CD4-positive, alpha-beta memory T cell (primary cell): Measurements from ENCODE around the gene NUP210L. TPM values are rescaled to one million over a fixed set of nuclear protein-coding genes. Genes with fewer than 3 reads are reported as not detected.
A peak's percentile ranks its signal among the peaks of the same experiment; 100 is the strongest.
"Not testable (repeated sequence)": the region's sequence is repeated elsewhere in the genome, so short reads cannot be mapped to it uniquely, and the experiment has no call there.

Experiments used
- CTCF ChIA-PET: fragments of 350-600 bp; sonication (Branson Sonifier 250); formaldehyde crosslinking; loops from one replicate; lab custom pipeline; 2021; ENCODE audit warnings: inconsistent platforms; ENCODE audit not compliant: partially characterized antibody; lab: Charles Lee
- POLR2A ChIA-PET: fragments of 350-600 bp; sonication (Branson Sonifier 250); formaldehyde crosslinking; loops from one replicate; lab custom pipeline; 2021; ENCODE audit not compliant: partially characterized antibody; lab: Charles Lee
- DNase-seq, 5 donors: peaks; one replicate each; pipeline versions ENCODE4 v3.0.0 to v3.0.0-alpha.2; 2020 to 2022; ENCODE audit warnings: mixed read lengths in 1 of 5
- H3K27ac ChIP-seq: one replicate; pipeline ENCODE4 v1.7.0; 2013; ENCODE audit warnings: low read depth, low read length
- H3K27me3 ChIP-seq: 2 replicates; pipeline ENCODE4 v1.7.0; 2013; ENCODE audit warnings: mild to moderate bottlenecking, low read length, moderate library complexity; ENCODE audit not compliant: insufficient read depth
- H3K36me3 ChIP-seq: 2 replicates; pipeline ENCODE4 v1.7.0; 2013; ENCODE audit warnings: mild to moderate bottlenecking, low read length, moderate library complexity; ENCODE audit not compliant: insufficient read depth
- H3K4me1 ChIP-seq: 2 replicates; pipeline ENCODE4 v1.7.0; 2013; ENCODE audit warnings: mild to moderate bottlenecking, low read length, moderate library complexity; ENCODE audit not compliant: insufficient read depth
- H3K4me3 ChIP-seq, 2 donors: one replicate each; pipeline ENCODE4 v1.7.0; 2013; ENCODE audit warnings: low read length in 2 of 2, mild to moderate bottlenecking in 1 of 2
- H3K9me3 ChIP-seq, 2 donors: one replicate each; pipeline ENCODE4 v1.7.0; 2013; ENCODE audit warnings: low read length in 2 of 2, control low read depth in 1 of 2; ENCODE audit not compliant: control insufficient read depth in 1 of 2
- H3K27ac Mint-ChIP-seq, 7 donors: one replicate each; pipeline ENCODE4 v1.8.0; 2020 to 2021; ENCODE audit warnings: mixed read lengths in 7 of 7, mild to moderate bottlenecking in 6 of 7, inconsistent platforms in 3 of 7, moderate library complexity in 3 of 7
- H3K27me3 Mint-ChIP-seq, 2 donors: one replicate each; pipeline ENCODE4 v1.8.0; 2020 to 2021; ENCODE audit warnings: mixed read lengths in 2 of 2
- H3K36me3 Mint-ChIP-seq, 2 donors: one replicate each; pipeline ENCODE4 v1.8.0; 2020 to 2021; ENCODE audit warnings: mixed read lengths in 2 of 2, inconsistent platforms in 1 of 2, mild to moderate bottlenecking in 1 of 2
- H3K4me1 Mint-ChIP-seq, 4 donors: one replicate each; pipeline ENCODE4 v1.8.0; 2020 to 2021; ENCODE audit warnings: mixed read lengths in 4 of 4, mild to moderate bottlenecking in 1 of 4
- H3K4me3 Mint-ChIP-seq, 8 donors: one replicate each; pipeline ENCODE4 v1.8.0; 2020 to 2021; ENCODE audit warnings: mixed read lengths in 8 of 8, mild to moderate bottlenecking in 7 of 8, moderate library complexity in 6 of 8, inconsistent platforms in 3 of 8
- H3K9me3 Mint-ChIP-seq, 8 donors: one replicate each; pipeline ENCODE4 v1.8.0; 2020 to 2021; ENCODE audit warnings: mixed read lengths in 8 of 8, mild to moderate bottlenecking in 5 of 8, inconsistent platforms in 3 of 8, moderate library complexity in 1 of 8
- intact Hi-C: fragments of 100-400 bp; cut with micrococcal nuclease; formaldehyde crosslinking; loops from one replicate; pipeline ENCODE4 v1.15.1; 2023
- polyA plus RNA-seq, 2 donors: library from polyadenylated mRNA; unstranded; fragments of 300-500 nt; fragmentation: Illumina TruSeq; gene quantifications; one replicate each; pipeline ENCODE4 v1.2.3, GENCODE V29; 2021
- total RNA-seq, 2 experiments: library from RNA; stranded (reverse); gene quantifications; one replicate each; pipeline ENCODE4 v1.2.3, GENCODE V29; 2021

Gene NUP210L
- total and polyA plus RNA-seq, 4 experiments from 2014 or later = 0.14 to 0.23 (median 0.19) TPM; not detected in 1

DNA sequence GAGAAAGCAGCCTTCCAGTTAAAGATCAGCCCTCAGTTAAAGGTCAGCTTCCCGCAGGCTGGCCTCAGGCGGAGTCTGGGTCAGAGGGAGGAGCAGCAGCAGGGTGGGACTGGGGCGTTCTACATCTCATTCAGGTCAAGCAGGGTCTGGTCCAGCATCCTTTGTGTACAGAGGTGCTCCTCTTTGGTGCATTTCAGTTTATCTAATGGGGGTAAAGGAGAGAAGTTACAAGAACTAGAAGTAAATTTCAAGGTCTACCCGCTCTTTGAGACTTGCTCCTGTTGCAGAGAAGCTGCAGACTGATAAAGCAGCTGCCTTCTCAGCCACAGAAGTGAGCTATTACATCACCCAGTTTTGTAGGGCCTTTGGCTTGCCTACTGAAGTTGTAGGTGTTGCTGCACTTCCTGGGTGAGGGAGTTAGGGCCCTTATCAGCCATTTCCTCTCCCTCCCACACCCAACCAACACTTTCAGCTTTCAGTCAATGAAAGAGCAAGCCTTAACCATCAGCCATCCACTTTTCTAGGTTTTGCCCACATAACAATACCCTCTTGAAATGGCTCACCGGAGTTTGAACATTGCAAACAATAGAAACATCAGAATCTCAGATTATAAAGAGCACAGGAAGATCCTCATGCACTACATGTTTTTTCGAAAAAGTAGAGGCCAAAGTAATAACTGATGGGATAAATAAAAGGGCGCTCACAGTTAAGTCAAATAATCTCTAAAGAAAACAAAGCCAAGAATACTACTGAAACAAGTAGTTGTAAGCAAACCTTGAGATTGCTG is 2.8 kb upstream of the NUP210L start:
- no peaks in the 10 kb centered on the region for H3K27me3 ChIP-seq
- Mint-ChIP-seq H3K27ac (peak overlapping the region; percentile 89 to 96 (median 95)), H3K36me3 (peaks cover 65 to 81% of the 10 kb centered on the region in 2 donors), H3K4me1 (peaks cover 49 to 71% (median 61%) of the 10 kb centered on the region in 4 donors), H3K27me3 (no peaks in the 10 kb centered on the region), H3K9me3 (peaks cover 0 to 9% (median 1%) of the 10 kb centered on the region in 8 donors), H3K4me3 (peak overlapping the region; percentile 50 to 88 (median 80))
- ChIA-PET POLR2A (interaction anchor here (0.5 to 6.0 kb wide), 23 partner anchors 8 to 1151 kb away, joined by 3 to 71 read pairs (median 3); partner anchors contain the start of genes FDPS, GATAD2B, IL6R and RPS27), CTCF (interaction anchor here (1.0 to 1.7 kb wide), 8 partner anchors 11 to 41 kb away, joined by 3 to 6 read pairs (median 4); no protein-coding TSS in a partner anchor)
- peaks cover 52% of the 10 kb centered on the region for H3K36me3 ChIP-seq
- peaks cover 66% of the 10 kb centered on the region for H3K4me1 ChIP-seq
- H3K9me3 ChIP-seq = no peaks in the 10 kb centered on the region
- H3K4me3 ChIP-seq = peak overlapping the region in 1 of 2 donors; percentile 6
- intact Hi-C loops = loop anchor here (1.0 kb wide), 1 partner anchor 25 kb away; no protein-coding TSS in a partner anchor
- peak; percentile 80 to 91 (median 85) for DNase-seq
- peak overlapping the region; percentile 47 for H3K27ac ChIP-seq

DNA sequence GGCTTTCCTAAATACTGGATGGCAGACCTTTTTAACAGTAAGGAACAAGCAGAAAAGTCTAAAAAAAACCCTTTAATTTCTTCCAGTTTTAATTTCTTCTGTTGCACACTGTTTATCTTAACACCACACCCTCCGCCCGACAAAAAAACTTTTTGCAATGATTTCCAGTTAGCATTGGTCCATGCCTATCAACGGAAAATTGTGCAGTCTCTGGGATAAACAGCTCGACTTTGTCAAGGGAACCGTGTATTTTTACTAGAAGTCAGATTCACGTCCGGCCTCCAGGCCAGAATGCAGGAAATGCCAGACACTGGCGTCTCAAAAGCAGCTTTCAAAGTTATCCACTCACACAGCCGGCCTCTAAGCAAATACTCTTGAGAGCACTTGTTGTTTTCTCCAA is 378 bp upstream of the NUP210L start:
- H3K27me3 ChIP-seq = no peaks in the 10 kb centered on the region
- ChIA-PET POLR2A (interaction anchor here (0.5 to 4.4 kb wide), 2 partner anchors 153 to 164 kb away, joined by 4 to 33 read pairs; partner anchors contain the start of gene RPS27), CTCF (interaction anchor here (1.5 kb wide), 1 partner anchor 22 kb away, joined by 5 read pairs; no protein-coding TSS in a partner anchor)
- H3K9me3 ChIP-seq = no peaks in the 10 kb centered on the region
- DNase-seq = no peak
- Mint-ChIP-seq H3K4me3 (peak overlapping the region in 2 of 8 donors; percentile 22 to 25), H3K4me1 (peaks cover 45 to 66% (median 58%) of the 10 kb centered on the region in 4 donors), H3K27ac (peak overlapping the region; percentile 79 to 92 (median 89)), H3K9me3 (peaks cover 0 to 9% (median 1%) of the 10 kb centered on the region in 8 donors), H3K36me3 (peaks cover 47 to 59% of the 10 kb centered on the region in 2 donors), H3K27me3 (no peaks in the 10 kb centered on the region)
- intact Hi-C loops = no loop called here
- peak overlapping the region; percentile 18 for H3K27ac ChIP-seq
- H3K36me3 ChIP-seq = peaks cover 29% of the 10 kb centered on the region
- H3K4me1 ChIP-seq = peaks cover 61% of the 10 kb centered on the region
- no peak overlapping the region for H3K4me3 ChIP-seq

DNA sequence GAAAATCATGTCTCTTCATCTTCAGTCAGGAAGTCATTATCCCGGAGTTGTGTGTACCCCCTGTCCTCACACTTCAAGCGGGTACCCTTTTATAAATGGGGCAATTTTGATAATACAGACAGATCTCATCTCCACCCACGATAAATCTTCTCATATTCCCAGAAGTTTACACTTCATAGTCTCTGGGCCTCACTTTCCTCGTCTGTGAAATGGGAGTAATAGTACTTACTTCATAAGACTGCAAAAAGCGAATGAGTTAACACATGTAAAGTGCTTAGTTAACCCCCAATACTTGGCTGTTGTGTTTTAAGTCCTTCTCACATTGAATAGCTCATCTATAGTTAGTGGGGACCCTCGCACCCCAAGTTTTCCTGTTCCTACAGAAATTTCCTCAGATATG is 820 bp downstream of the NUP210L start:
- Mint-ChIP-seq H3K4me3 (no peak overlapping the region), H3K4me1 (peaks cover 37 to 55% (median 48%) of the 10 kb centered on the region in 4 donors), H3K27ac (peak overlapping the region; percentile 85 to 94 (median 90)), H3K9me3 (peaks cover 0 to 3% (median 0%) of the 10 kb centered on the region in 8 donors), H3K36me3 (peaks cover 35 to 48% of the 10 kb centered on the region in 2 donors), H3K27me3 (no peaks in the 10 kb centered on the region)
- Histone ChIP-seq H3K27ac (peak overlapping the region; percentile 13), H3K4me3 (no peak overlapping the region), H3K9me3 (no peaks in the 10 kb centered on the region), H3K4me1 (peaks cover 49% of the 10 kb centered on the region), H3K27me3 (no peaks in the 10 kb centered on the region), H3K36me3 (peaks cover 19% of the 10 kb centered on the region)
- no peak for DNase-seq
- ChIA-PET POLR2A (no interaction called here), CTCF (no interaction called here)
- intact Hi-C loops = no loop called here

DNA sequence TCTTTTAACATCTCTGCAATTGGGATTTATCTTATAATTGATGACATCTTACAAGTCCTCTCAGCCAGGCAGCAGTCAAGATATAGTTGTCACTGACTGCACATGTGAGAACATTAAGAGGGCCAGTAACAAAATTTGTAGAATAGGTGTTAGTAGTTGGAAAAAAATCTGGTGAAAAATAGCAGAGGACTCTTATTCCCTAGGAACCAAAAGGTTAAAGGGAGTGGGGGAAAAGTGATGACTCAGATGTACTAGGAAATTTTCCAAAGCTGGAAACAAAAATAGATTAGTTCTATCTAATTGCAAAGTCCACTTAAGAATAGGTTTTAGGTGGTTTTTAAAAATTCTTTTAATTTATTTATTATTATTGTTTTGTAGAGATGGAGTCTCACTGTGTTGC is 3.6 kb downstream of the NUP210L start:
- CTCF ChIA-PET = no interaction called here
- POLR2A ChIA-PET = no interaction called here
- no peak overlapping the region for H3K27ac ChIP-seq
- intact Hi-C loops = no loop called here
- Mint-ChIP-seq H3K9me3 (no peaks in the 10 kb centered on the region), H3K27ac (peak overlapping the region in 3 of 7 donors; percentile 42 to 68 (median 47)), H3K4me1 (peaks cover 16 to 31% (median 26%) of the 10 kb centered on the region in 4 donors), H3K4me3 (no peak overlapping the region), H3K27me3 (no peaks in the 10 kb centered on the region), H3K36me3 (peaks cover 17 to 24% of the 10 kb centered on the region in 2 donors)
- H3K4me3 ChIP-seq = no peak overlapping the region
- H3K9me3 ChIP-seq = no peaks in the 10 kb centered on the region
- peaks cover 12% of the 10 kb centered on the region for H3K36me3 ChIP-seq
- no peak for DNase-seq
- H3K27me3 ChIP-seq = no peaks in the 10 kb centered on the region
- H3K4me1 ChIP-seq = peaks cover 23% of the 10 kb centered on the region

DNA sequence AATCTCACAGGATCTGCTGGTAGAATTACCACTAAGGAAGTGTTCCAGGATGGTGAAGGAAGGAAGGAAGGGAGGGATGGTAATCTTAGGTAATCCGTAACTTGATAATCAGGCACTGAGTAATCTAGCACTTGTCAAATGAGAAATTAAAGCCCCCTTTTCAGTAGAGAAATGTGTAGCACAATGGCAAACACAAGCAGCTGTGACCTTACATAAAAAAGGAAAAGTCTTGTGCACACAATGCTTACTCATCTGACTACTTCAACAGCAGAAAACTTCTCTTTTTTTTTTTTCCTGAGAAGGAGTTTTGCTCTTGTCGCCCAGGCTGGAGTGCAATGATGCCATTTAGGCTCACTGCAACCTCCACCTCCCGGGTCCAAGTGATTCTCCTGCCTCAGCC is 6.1 kb downstream of the NUP210L start:
- peak overlapping the region in 3 of 7 donors; percentile 70 to 76 (median 73) for H3K27ac Mint-ChIP-seq
- no peaks in the 10 kb centered on the region for H3K27me3 Mint-ChIP-seq
- H3K4me3 Mint-ChIP-seq = no peak overlapping the region
- Histone ChIP-seq H3K4me3 (no peak overlapping the region), H3K27me3 (no peaks in the 10 kb centered on the region), H3K27ac (no peak overlapping the region), H3K36me3 (no peaks in the 10 kb centered on the region), H3K9me3 (no peaks in the 10 kb centered on the region), H3K4me1 (no peaks in the 10 kb centered on the region)
- POLR2A ChIA-PET = interaction anchor here (1.0 kb wide), 1 partner anchor 9 kb away, joined by 3 read pairs; no protein-coding TSS in a partner anchor
- H3K9me3 Mint-ChIP-seq = no peaks in the 10 kb centered on the region
- peaks cover 2% of the 10 kb centered on the region in 2 donors for H3K36me3 Mint-ChIP-seq
- peaks cover 8 to 10% (median 9%) of the 10 kb centered on the region in 4 donors for H3K4me1 Mint-ChIP-seq
- CTCF ChIA-PET = no interaction called here
- intact Hi-C loops = loop anchor here (5.0 kb wide), 1 partner anchor 33 kb away; no protein-coding TSS in a partner anchor
- DNase-seq = no peak

DNA sequence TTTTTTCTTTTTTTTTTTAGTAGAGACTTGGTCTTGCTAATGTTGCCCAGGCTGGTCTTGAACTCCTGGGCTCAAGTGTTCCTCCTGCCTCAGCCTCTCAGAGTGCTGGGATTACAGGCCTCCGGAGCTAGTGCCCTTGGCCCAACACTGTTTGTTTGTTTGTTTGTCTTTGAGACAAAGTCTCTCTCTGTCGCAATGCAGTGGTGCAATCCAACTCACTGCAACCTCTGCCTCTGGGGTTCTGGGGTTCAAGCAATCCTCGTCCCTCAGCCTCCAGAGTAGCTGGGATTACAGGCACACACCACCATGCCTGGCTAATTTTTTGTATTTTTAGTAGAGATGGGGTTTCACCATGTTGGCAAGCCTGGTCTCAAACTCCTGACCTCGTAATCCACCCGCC is 7.4 kb downstream of the NUP210L start:
- H3K27ac ChIP-seq, POLR2A ChIA-PET, H3K27me3 ChIP-seq, H3K4me1 ChIP-seq, H3K27me3 Mint-ChIP-seq, H3K4me3 ChIP-seq, H3K9me3 ChIP-seq, H3K27ac Mint-ChIP-seq, H3K4me1 Mint-ChIP-seq, H3K36me3 ChIP-seq, H3K9me3 Mint-ChIP-seq, H3K36me3 Mint-ChIP-seq, H3K4me3 Mint-ChIP-seq, DNase-seq, CTCF ChIA-PET: not testable (repeated sequence)
- intact Hi-C loops = loop anchor here (5.0 kb wide), 1 partner anchor 35 kb away; no protein-coding TSS in a partner anchor

DNA sequence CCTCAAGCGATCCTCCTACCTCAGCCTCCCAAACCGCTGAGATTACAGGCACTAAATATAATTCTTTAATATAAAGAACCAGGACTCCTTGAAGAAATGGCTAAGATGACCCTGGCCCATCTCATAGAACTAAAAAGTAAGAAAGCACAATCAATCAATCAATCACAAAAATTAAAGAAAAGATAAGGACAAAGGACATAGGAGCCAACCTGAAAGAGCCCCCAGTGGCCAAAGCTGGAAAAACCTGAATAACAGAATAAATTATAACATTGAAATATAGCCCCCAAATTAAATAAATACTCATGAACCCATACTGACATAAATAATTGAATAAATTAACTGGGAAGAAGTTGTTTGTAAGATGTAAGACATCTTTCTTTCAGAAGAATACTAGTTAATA is 8.9 kb downstream of the NUP210L start:
- H3K4me1 Mint-ChIP-seq = peaks cover 0 to 7% (median 5%) of the 10 kb centered on the region in 4 donors
- H3K27me3 ChIP-seq = no peaks in the 10 kb centered on the region
- no peaks in the 10 kb centered on the region for H3K36me3 Mint-ChIP-seq
- no peaks in the 10 kb centered on the region for H3K27me3 Mint-ChIP-seq
- no peaks in the 10 kb centered on the region for H3K9me3 Mint-ChIP-seq
- no peak overlapping the region for H3K27ac Mint-ChIP-seq
- H3K4me3 ChIP-seq = no peak overlapping the region
- ChIA-PET POLR2A (interaction anchor here (1.2 to 1.3 kb wide), 2 partner anchors 11 to 201 kb away, joined by 3 read pairs; no protein-coding TSS in a partner anchor), CTCF (interaction anchor here (0.6 to 0.8 kb wide), 2 partner anchors 13 to 39 kb away, joined by 3 read pairs; no protein-coding TSS in a partner anchor)
- H3K4me1 ChIP-seq = no peaks in the 10 kb centered on the region
- DNase-seq = no peak
- no peaks in the 10 kb centered on the region for H3K36me3 ChIP-seq
- no peak overlapping the region for H3K4me3 Mint-ChIP-seq
- H3K9me3 ChIP-seq = no peaks in the 10 kb centered on the region
- intact Hi-C loops = loop anchor here (5.0 kb wide), 1 partner anchor 36 kb away; no protein-coding TSS in a partner anchor
- H3K27ac ChIP-seq = no peak overlapping the region
